KMS-11 (cell line): ENCODE results near the gene KCTD3.
A peak's percentile ranks its signal among the peaks of the same experiment; 100 is the strongest.

ENCODE experiments used
- H2AFZ ChIP-seq: fragments of 200-600 bp; sonication (generic); 2 replicates; pipeline ENCODE4 v1.6.1; 2016; ENCODE audit warnings: antibody characterized with exemption, mixed run types, low read depth
- H3K27ac ChIP-seq: fragments of 200-600 bp; sonication (generic); 2 replicates; pipeline ENCODE4 v1.6.1; 2016; ENCODE audit warnings: mild to moderate bottlenecking, mixed run types
- H3K27me3 ChIP-seq: fragments of 200-600 bp; sonication (generic); 2 replicates; pipeline ENCODE4 v1.6.1; 2017; ENCODE audit warnings: mild to moderate bottlenecking, low read depth, mixed run types, moderate library complexity; ENCODE audit not compliant: insufficient read depth
- H3K36me3 ChIP-seq: fragments of 200-600 bp; sonication (generic); 2 replicates; pipeline ENCODE4 v1.6.1; 2017; ENCODE audit warnings: mild to moderate bottlenecking, mixed run types; ENCODE audit not compliant: insufficient read depth
- H3K4me1 ChIP-seq: fragments of 200-600 bp; sonication (generic); 2 replicates; pipeline ENCODE4 v1.6.1; 2016; ENCODE audit warnings: mild to moderate bottlenecking, low read depth, mixed run types; ENCODE audit not compliant: poor library complexity, severe bottlenecking
- H3K4me2 ChIP-seq: fragments of 200-600 bp; sonication (generic); 2 replicates; pipeline ENCODE4 v1.7.0; 2016; ENCODE audit warnings: mild to moderate bottlenecking, mixed run types
- H3K4me3 ChIP-seq: fragments of 200-600 bp; sonication (generic); IDR thresholded peaks from 2 replicates; pipeline ENCODE4 v1.6.1; 2017; ENCODE audit warnings: low read depth, low read length, mixed read lengths; ENCODE audit not compliant: insufficient read depth
- H3K79me2 ChIP-seq: fragments of 200-600 bp; sonication (generic); 2 replicates; pipeline ENCODE4 v1.6.1; 2016; ENCODE audit warnings: low read depth, mixed run types; ENCODE audit not compliant: insufficient read depth
- H3K9ac ChIP-seq: fragments of 200-600 bp; sonication (generic); 2 replicates; pipeline ENCODE4 v1.6.1; 2016; ENCODE audit warnings: mild to moderate bottlenecking, mixed run types
- H4K20me1 ChIP-seq: fragments of 200-600 bp; sonication (generic); 2 replicates; pipeline ENCODE4 v1.6.1; 2016; ENCODE audit warnings: mild to moderate bottlenecking, mixed run types; ENCODE audit not compliant: insufficient read depth
- TF ChIP-seq, protein P1 (sequence below): fragments of 200-600 bp; sonication (generic); conservative IDR thresholded peaks from 2 replicates; pipeline ENCODE4 v1.6.1; 2017; ENCODE audit warnings: low read depth, mild to moderate bottlenecking, antibody characterized with exemption, low read length, moderate library complexity, mixed read lengths

The KCTD3 gene

DNA sequence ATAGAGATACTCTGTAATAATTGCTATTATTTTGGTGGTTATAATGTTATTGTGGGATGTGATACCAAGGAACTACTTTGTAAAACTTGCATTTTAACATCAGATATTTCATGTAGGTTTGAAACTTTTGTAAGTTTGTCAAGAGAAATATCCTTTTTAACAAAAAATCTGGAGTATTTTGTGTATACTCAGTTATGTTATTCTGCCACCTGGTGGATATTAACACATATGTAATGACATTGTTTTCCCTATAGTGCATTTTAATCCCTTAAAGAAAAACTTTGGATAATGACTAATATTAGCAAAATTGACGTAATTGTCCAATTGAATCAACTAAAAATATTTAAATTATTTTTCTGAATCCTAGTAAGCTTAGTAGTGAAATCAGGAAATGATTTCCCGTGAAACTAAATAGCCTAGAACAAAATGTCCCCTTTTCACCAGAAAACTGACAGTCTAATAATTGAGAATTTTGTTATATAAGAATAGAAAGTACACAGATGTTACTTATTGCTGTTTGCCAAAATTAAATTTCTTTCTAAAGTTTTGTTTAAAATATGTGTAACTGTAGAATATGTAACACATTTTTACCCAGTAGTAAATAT is 39.6 kb downstream of the KCTD3 start:
- peaks cover 27% of the 10 kb centered on the region for H3K4me1 ChIP-seq
- no peaks in the 10 kb centered on the region for H3K79me2 ChIP-seq
- H3K27me3 ChIP-seq, result no peaks in the 10 kb centered on the region
- H3K9ac ChIP-seq, result no peak overlapping the region
- TF ChIP-seq, protein P1, sequence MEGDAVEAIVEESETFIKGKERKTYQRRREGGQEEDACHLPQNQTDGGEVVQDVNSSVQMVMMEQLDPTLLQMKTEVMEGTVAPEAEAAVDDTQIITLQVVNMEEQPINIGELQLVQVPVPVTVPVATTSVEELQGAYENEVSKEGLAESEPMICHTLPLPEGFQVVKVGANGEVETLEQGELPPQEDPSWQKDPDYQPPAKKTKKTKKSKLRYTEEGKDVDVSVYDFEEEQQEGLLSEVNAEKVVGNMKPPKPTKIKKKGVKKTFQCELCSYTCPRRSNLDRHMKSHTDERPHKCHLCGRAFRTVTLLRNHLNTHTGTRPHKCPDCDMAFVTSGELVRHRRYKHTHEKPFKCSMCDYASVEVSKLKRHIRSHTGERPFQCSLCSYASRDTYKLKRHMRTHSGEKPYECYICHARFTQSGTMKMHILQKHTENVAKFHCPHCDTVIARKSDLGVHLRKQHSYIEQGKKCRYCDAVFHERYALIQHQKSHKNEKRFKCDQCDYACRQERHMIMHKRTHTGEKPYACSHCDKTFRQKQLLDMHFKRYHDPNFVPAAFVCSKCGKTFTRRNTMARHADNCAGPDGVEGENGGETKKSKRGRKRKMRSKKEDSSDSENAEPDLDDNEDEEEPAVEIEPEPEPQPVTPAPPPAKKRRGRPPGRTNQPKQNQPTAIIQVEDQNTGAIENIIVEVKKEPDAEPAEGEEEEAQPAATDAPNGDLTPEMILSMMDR, result peak; percentile 68
- no peak overlapping the region for H3K4me3 ChIP-seq
- no peak overlapping the region for H2AFZ ChIP-seq
- peaks cover 10% of the 10 kb centered on the region; the same call in 1 of the 2 replicates for H3K36me3 ChIP-seq
- H3K4me2 ChIP-seq, result no peak overlapping the region
- no peak overlapping the region for H3K27ac ChIP-seq
- no peaks in the 10 kb centered on the region for H4K20me1 ChIP-seq

DNA sequence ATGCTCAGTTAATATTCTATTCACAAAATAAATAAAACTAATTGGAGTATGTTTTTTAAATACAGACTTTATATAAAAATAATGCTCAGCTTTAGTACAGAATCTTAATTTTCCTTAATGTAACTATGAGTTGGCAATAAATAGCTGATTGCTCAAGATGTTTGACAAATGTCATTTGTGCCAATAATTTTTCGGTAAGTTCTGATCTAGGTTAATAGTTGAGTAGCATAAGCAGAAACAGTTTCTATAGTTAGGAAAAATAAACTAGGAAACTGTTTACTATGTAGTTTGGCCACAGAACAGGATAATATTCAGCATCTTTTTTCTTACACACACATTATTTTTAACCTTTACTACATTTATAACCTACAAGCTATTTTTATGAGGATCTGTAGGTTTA is 40.3 kb downstream of the KCTD3 start:
- TF ChIP-seq, protein P1, result no peak
- Histone ChIP-seq H3K27me3 (no peaks in the 10 kb centered on the region), H2AFZ (no peak overlapping the region), H3K4me2 (no peak overlapping the region), H3K4me3 (no peak overlapping the region), H3K4me1 (peaks cover 23% of the 10 kb centered on the region), H3K27ac (no peak overlapping the region), H3K79me2 (no peaks in the 10 kb centered on the region), H3K9ac (no peak overlapping the region), H4K20me1 (no peaks in the 10 kb centered on the region), H3K36me3 (peaks cover 9% of the 10 kb centered on the region; the same call in 1 of the 2 replicates)

DNA sequence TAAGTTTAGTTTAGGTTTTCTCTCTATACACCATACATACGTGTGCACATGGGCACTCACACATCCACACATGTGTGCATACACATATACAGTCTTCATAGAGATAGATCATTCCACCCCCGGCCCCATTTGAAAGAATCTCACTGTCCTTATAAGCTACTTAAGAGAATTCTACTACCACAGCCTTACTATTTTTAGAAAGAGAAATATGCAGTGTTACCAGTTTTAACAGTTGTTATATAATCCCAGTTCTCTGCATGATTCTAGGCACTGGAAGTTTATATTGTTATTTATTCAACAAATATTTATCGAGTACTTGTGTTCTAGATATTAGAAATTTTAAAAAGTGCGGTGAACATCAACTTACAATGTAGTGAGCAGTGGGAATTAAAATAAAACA is 41.5 kb downstream of the KCTD3 start:
- TF ChIP-seq, protein P1, result no peak
- 0 out of 2 replicates have a peak overlapping the region, but pooled peaks have one; percentile 16 for H3K4me2 ChIP-seq
- H3K36me3 ChIP-seq, result 0 out of 2 replicates have a peak, but pooled peaks cover 4% of the 10 kb centered on the region
- H3K79me2 ChIP-seq, result no peaks in the 10 kb centered on the region
- H3K27ac ChIP-seq, result no peak overlapping the region
- H3K27me3 ChIP-seq, result no peaks in the 10 kb centered on the region
- H3K9ac ChIP-seq, result no peak overlapping the region
- H2AFZ ChIP-seq, result no peak overlapping the region
- H4K20me1 ChIP-seq, result no peaks in the 10 kb centered on the region
- H3K4me3 ChIP-seq, result no peak overlapping the region
- peaks cover 13% of the 10 kb centered on the region for H3K4me1 ChIP-seq

DNA sequence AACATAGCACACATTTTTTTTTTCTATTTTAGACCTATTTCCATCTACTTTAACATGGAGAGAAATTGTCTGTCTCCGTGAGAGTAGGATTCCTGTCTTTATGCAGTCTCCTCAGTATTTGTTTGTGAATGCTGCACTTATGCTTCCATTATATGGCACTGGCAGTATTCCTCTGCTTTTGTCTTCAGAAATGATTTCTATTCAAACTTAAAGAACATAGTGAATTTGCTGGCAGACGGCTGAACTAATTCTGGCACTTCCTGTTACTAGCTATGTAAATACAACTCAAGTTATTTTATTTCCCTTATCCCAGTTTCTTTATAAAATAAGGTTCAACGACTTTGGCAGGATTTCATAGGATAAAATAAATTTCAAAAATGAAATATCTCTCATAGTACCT is 45.3 kb downstream of the KCTD3 start:
- H3K27me3 ChIP-seq, result no peaks in the 10 kb centered on the region
- H3K4me2 ChIP-seq, result no peak overlapping the region
- TF ChIP-seq, protein P1, result no peak
- H3K36me3 ChIP-seq, result 0 out of 2 replicates have a peak, but pooled peaks cover 4% of the 10 kb centered on the region
- H2AFZ ChIP-seq, result no peak overlapping the region
- H4K20me1 ChIP-seq, result no peaks in the 10 kb centered on the region
- no peak overlapping the region for H3K27ac ChIP-seq
- no peak overlapping the region for H3K9ac ChIP-seq
- H3K4me3 ChIP-seq, result no peak overlapping the region
- peaks cover 13% of the 10 kb centered on the region for H3K4me1 ChIP-seq
- no peaks in the 10 kb centered on the region for H3K79me2 ChIP-seq
